SU-DHL-6 (cell line): ENCODE measurements around the gene MARCKSL1.

Experiments used
- H2AFZ ChIP-seq: fragments of 200-600 bp; sonication (generic); 2 replicates; pipeline ENCODE4 v1.6.1; 2014; ENCODE audit warnings: low read depth, mild to moderate bottlenecking, moderate library complexity, mixed read lengths, antibody characterized with exemption, low read length; ENCODE audit not compliant: severe bottlenecking
- H3F3A ChIP-seq: fragments of 200-600 bp; shearing (Covaris generic); 2 replicates; pipeline ENCODE4 v1.6.0; 2016; ENCODE audit warnings: antibody characterized with exemption, mild to moderate bottlenecking; ENCODE audit not compliant: insufficient read depth
- H3K27ac ChIP-seq: fragments of 200-600 bp; sonication (generic); 2 replicates; pipeline ENCODE4 v1.5.1; 2016; ENCODE audit warnings: low read depth, mild to moderate bottlenecking, low read length, moderate library complexity, mixed read lengths
- H3K27me3 ChIP-seq: fragments of 200-600 bp; sonication (generic), shearing (Covaris generic); 2 replicates; pipeline ENCODE4 v1.6.0; 2014; ENCODE audit warnings: mild to moderate bottlenecking, low read length
- H3K36me3 ChIP-seq: fragments of 200-600 bp; sonication (generic); 2 replicates; pipeline ENCODE4 v1.6.1; 2014; ENCODE audit warnings: mild to moderate bottlenecking, low read length, mixed read lengths
- H3K4me2 ChIP-seq: fragments of 300-600, 200-600 bp; shearing (Covaris generic), sonication (generic); 2 replicates; pipeline ENCODE4 v1.6.0; 2014; ENCODE audit warnings: low read length, low read depth, mild to moderate bottlenecking; ENCODE audit not compliant: poor library complexity, severe bottlenecking
- H3K4me3 ChIP-seq: fragments of 200-600 bp; sonication (generic); 2 replicates; pipeline ENCODE4 v1.5.1; 2014; ENCODE audit warnings: antibody characterized with exemption, low read length, mild to moderate bottlenecking, mixed read lengths; ENCODE audit not compliant: insufficient read depth, poor library complexity, severe bottlenecking
- H3K79me2 ChIP-seq: fragments of 200-600 bp; sonication (generic); 2 replicates; pipeline ENCODE4 v1.6.1; 2014; ENCODE audit warnings: mild to moderate bottlenecking, low read length, moderate library complexity; ENCODE audit not compliant: insufficient read depth
- H3K9ac ChIP-seq: fragments of 200-600 bp; sonication (generic); 2 replicates; pipeline ENCODE4 v1.7.0; 2014; ENCODE audit warnings: mild to moderate bottlenecking, low read length
- H3K9me2 ChIP-seq: fragments of 200-600 bp; sonication (generic); replicated peaks from 2 replicates; pipeline ENCODE4 v1.6.1; 2014; ENCODE audit warnings: low read length; ENCODE audit not compliant: insufficient read depth
- H3K9me3 ChIP-seq: fragments of 200-600 bp; sonication (generic); 2 replicates; pipeline ENCODE4 v1.6.1; 2014; ENCODE audit warnings: low read length, mixed read lengths; ENCODE audit not compliant: insufficient read depth
- H4K20me1 ChIP-seq: fragments of 200-600 bp; sonication (generic); 2 replicates; pipeline ENCODE4 v1.6.1; 2014; ENCODE audit warnings: low read depth, mild to moderate bottlenecking, antibody characterized with exemption, low read length, moderate library complexity, mixed read lengths
- CTCF ChIP-seq: fragments of 200-600 bp; sonication (generic); IDR thresholded peaks from one replicate; pipeline ENCODE4 v1.5.1; 2017; ENCODE audit warnings: antibody characterized with exemption, mild to moderate bottlenecking, low read length, moderate library complexity; ENCODE audit not compliant: insufficient read depth, poor library complexity, severe bottlenecking
- EZH2phosphoT487 ChIP-seq: fragments of 200-600 bp; sonication (generic), shearing (Covaris generic); conservative IDR thresholded peaks from 2 replicates; pipeline ENCODE4 v1.6.1; 2018; ENCODE audit warnings: mild to moderate bottlenecking, antibody characterized with exemption, low read length, moderate library complexity, mixed read lengths

MARCKSL1 gene

DNA sequence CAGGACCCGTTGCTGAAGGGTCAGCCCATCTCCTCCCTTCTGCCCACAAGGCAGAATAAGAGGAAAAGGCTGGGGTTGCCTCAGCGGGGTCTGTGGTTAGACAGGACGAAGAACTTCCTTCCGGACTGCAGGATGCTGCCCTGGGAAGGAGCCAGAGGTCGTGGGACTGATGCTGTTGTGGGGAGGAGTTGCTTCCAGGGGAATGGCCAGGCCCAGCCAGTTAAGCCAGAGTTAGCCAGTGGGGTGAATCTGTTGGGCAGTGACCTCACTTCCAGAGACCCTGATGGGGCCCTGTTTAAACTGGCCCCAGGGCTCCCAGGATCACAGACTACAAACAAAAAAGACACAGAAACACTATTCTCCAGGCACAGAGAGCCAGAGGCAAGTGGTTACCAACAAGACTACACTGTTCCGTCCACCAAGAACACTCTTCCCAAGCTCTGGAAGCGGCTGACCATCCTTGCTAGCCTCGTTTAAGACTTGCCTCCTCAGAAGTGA is 13.2 kb upstream of the MARCKSL1 start:
- Histone ChIP-seq H3F3A (0 out of 2 replicates have a peak, but pooled peaks cover 7% of the 10 kb centered on the region), H3K4me3 (no peak overlapping the region), H3K79me2 (no peaks in the 10 kb centered on the region), H3K27ac (no peak overlapping the region), H3K9me2 (no peaks in the 10 kb centered on the region), H3K9ac (no peak overlapping the region), H3K4me2 (no peak overlapping the region), H3K27me3 (no peaks in the 10 kb centered on the region), H3K36me3 (no peaks in the 10 kb centered on the region), H3K9me3 (no peaks in the 10 kb centered on the region), H2AFZ (no peak overlapping the region), H4K20me1 (no peaks in the 10 kb centered on the region)
- TF ChIP-seq CTCF (no peak), EZH2phosphoT487 (no peak)

DNA sequence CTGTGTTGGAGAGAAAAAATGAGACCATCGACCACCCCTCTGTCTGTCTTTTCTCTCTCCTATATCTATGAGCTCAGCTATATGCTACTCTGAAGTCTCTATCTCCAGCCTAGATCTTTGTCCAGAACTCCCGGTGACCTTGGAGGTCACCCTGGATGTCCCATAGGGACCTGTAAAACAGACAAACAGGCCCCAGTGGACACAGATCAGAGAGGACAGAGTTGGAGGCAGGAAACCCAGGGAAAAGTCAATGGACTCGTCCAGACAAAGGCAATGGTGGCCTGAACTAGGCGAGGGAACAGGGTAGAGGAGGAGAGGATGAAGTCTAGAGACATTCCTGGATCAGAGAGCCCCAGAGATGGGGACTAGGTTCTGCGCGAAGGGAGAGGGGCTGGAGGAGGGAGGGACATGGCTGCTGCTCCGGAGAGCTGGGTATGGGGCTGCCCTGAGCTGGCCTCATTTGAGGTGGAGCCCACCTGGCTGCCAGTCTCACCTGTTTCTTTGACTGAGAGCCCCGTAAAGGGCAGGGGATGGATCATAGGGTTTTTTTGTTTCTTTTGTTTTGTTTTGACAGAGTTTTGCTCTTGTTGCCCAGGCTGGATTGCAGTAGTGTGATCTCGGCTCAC is 10.6 kb upstream of the MARCKSL1 start:
- Histone ChIP-seq H3K9ac (no peak overlapping the region), H3K27ac (no peak overlapping the region), H3K4me3 (no peak overlapping the region), H3K4me2 (no peak overlapping the region), H3K9me3 (no peaks in the 10 kb centered on the region), H3K36me3 (no peaks in the 10 kb centered on the region), H3K9me2 (no peaks in the 10 kb centered on the region), H3K79me2 (no peaks in the 10 kb centered on the region), H4K20me1 (no peaks in the 10 kb centered on the region), H3F3A (0 out of 2 replicates have a peak, but pooled peaks cover 1% of the 10 kb centered on the region), H2AFZ (no peak overlapping the region), H3K27me3 (no peaks in the 10 kb centered on the region)
- TF ChIP-seq EZH2phosphoT487: no peak
- no peak for TF ChIP-seq CTCF

GRCh38 chr1:32345289-32345827 is 9.3 kb upstream of the MARCKSL1 start:
- Histone ChIP-seq H3K79me2 (no peaks in the 10 kb centered on the region), H2AFZ (no peak overlapping the region), H3K27ac (no peak overlapping the region), H3K9me2 (no peaks in the 10 kb centered on the region), H3K27me3 (no peaks in the 10 kb centered on the region), H4K20me1 (no peaks in the 10 kb centered on the region), H3F3A (no peaks in the 10 kb centered on the region), H3K36me3 (no peaks in the 10 kb centered on the region), H3K9ac (no peak overlapping the region), H3K4me3 (no peak overlapping the region), H3K9me3 (no peaks in the 10 kb centered on the region), H3K4me2 (no peak overlapping the region)
- TF ChIP-seq EZH2phosphoT487 (no peak), CTCF (no peak)
